HepG2 (cell line): ENCODE results near the gene HSCB. TPM values are rescaled to one million over a fixed set of nuclear protein-coding genes. Genes with fewer than 3 reads are reported as not detected.

Experiments
- ARHGAP35 ChIP-seq: sonication (generic); formaldehyde crosslinking; IDR thresholded peaks from 2 replicates; pipeline ENCODE4 v1.9.0; 2022; ENCODE audit warnings: mild to moderate bottlenecking, inconsistent platforms, moderate library complexity, missing genetic modification reagents, borderline replicate concordance
- CHD4 ChIP-seq: fragments of 200-600 bp; sonication (generic); IDR thresholded peaks from 2 replicates; pipeline ENCODE4 v1.7.0; 2017; ENCODE audit warnings: mild to moderate bottlenecking, low read length, borderline replicate concordance
- DDIT3 ChIP-seq: sonication (generic); formaldehyde crosslinking; IDR thresholded peaks from 2 replicates; pipeline ENCODE4 v1.4.0; 2020; ENCODE audit warnings: mild to moderate bottlenecking, missing genetic modification reagents
- DZIP1 ChIP-seq: sonication (generic); formaldehyde crosslinking; IDR thresholded peaks from 2 replicates; pipeline ENCODE4 v1.5.0; 2020; ENCODE audit warnings: mild to moderate bottlenecking, missing genetic modification reagents
- HIVEP1 ChIP-seq: sonication (generic); formaldehyde crosslinking; IDR thresholded peaks from 2 replicates; pipeline ENCODE4 v1.4.0; 2020; ENCODE audit warnings: mild to moderate bottlenecking, missing genetic modification reagents
- HNRNPK ChIP-seq: fragments of 200-400 bp; formaldehyde crosslinking; IDR thresholded peaks from 2 replicates; pipeline ENCODE4 v1.6.1; 2018; ENCODE audit warnings: low read length, low read depth, moderate library complexity, mild to moderate bottlenecking; ENCODE audit not compliant: poor library complexity, severe bottlenecking
- KDM1A ChIP-seq: IDR thresholded peaks from 2 replicates; pipeline ENCODE4 v1.6.1; 2016; ENCODE audit warnings: missing compliant biosample characterization
- MED1 ChIP-seq: sonication (generic); formaldehyde crosslinking; IDR thresholded peaks from 2 replicates; pipeline ENCODE4 v1.4.0; 2020; ENCODE audit warnings: missing genetic modification reagents
- NCOA2 ChIP-seq: sonication (generic); formaldehyde crosslinking; IDR thresholded peaks from 2 replicates; pipeline ENCODE4 v1.8.0; 2022; ENCODE audit warnings: inconsistent platforms
- NCOR1 ChIP-seq: fragments of 200-600 bp; sonication (generic); IDR thresholded peaks from 2 replicates; pipeline ENCODE4 v1.7.0; 2017; ENCODE audit warnings: antibody characterized with exemption, low read length, borderline replicate concordance
- RAD51 ChIP-seq: fragments of 450-650 bp; IDR thresholded peaks from 2 replicates; pipeline ENCODE4 v1.6.1; 2016; ENCODE audit warnings: borderline replicate concordance
- REPIN1 ChIP-seq: sonication (generic); formaldehyde crosslinking; IDR thresholded peaks from 2 replicates; pipeline ENCODE4 v1.8.0; 2022; ENCODE audit warnings: missing genetic modification reagents, low read depth, mild to moderate bottlenecking, borderline replicate concordance
- RFXANK ChIP-seq: IDR thresholded peaks from 2 replicates; pipeline ENCODE4 v1.6.1; 2016
- ZBTB38 ChIP-seq: sonication (generic); formaldehyde crosslinking; IDR thresholded peaks from 2 replicates; pipeline ENCODE4 v1.5.1; 2020; ENCODE audit warnings: mild to moderate bottlenecking, missing genetic modification reagents
- ZIK1 ChIP-seq: sonication (generic); formaldehyde crosslinking; IDR thresholded peaks from 2 replicates; pipeline ENCODE4 v1.5.0; 2020; ENCODE audit warnings: mild to moderate bottlenecking, low read depth, missing genetic modification reagents, borderline replicate concordance
- ZMAT3 ChIP-seq: sonication (generic); formaldehyde crosslinking; conservative IDR thresholded peaks from 2 replicates; pipeline ENCODE4 v1.7.0; 2021; ENCODE audit warnings: missing genetic modification reagents
- ZNF350 ChIP-seq: sonication (generic); formaldehyde crosslinking; IDR thresholded peaks from 2 replicates; pipeline ENCODE4 v1.4.0; 2020; ENCODE audit warnings: mild to moderate bottlenecking, low read depth, missing genetic modification reagents, borderline replicate concordance
- ZNF460 ChIP-seq: sonication (generic); formaldehyde crosslinking; IDR thresholded peaks from 2 replicates; pipeline ENCODE4 v1.5.1; 2020; ENCODE audit warnings: missing genetic modification reagents, mild to moderate bottlenecking, borderline replicate concordance
- ZNF788 ChIP-seq: sonication (generic); formaldehyde crosslinking; IDR thresholded peaks from 2 replicates; pipeline ENCODE4 v1.5.0; 2020; ENCODE audit warnings: mild to moderate bottlenecking, missing genetic modification reagents, borderline replicate concordance
- polyA plus RNA-seq, 8 experiments: library from polyadenylated mRNA; depleted of rRNA in 3 of 8; stranded (reverse) in 7 of 8; unstranded in 1 of 8; fragments of >200 nt; fragmentation: Illumina TruSeq in 4 of 8; extraction: Trizol in 4 of 8; gene quantifications; 2 replicates each; pipeline versions ENCODE4 v1.2.1 to v1.2.3, GENCODE V29; 2011 to 2016; ENCODE audit warnings: low read depth in 4 of 8, missing spikeins in 1 of 8, mixed read lengths in 1 of 8; ENCODE audit not compliant: insufficient read depth in 1 of 8
- total RNA-seq, 5 experiments: library from RNA; depleted of rRNA; stranded (reverse); fragments of >200 nt; fragmentation: Illumina TruSeq; extraction: Trizol; gene quantifications; 2 replicates each; pipeline ENCODE4 v1.2.3, GENCODE V29; 2016; ENCODE audit warnings: low read depth in 1 of 5
- TF ChIP-seq, protein P1 (sequence below): sonication (generic); formaldehyde crosslinking; IDR thresholded peaks from 2 replicates; pipeline ENCODE4 v1.5.0; 2020; ENCODE audit warnings: mild to moderate bottlenecking, missing genetic modification reagents
- TF ChIP-seq, protein P2 (sequence below): sonication (generic); formaldehyde crosslinking; IDR thresholded peaks from 2 replicates; pipeline ENCODE4 v1.4.0; 2020; ENCODE audit warnings: missing genetic modification reagents

The HSCB gene
- total and polyA plus RNA-seq, 2 of the 13 experiments (the other 11 are each of a cell fraction or from before 2014, with no cell fraction given), result 15.4 to 20.9 TPM

DNA sequence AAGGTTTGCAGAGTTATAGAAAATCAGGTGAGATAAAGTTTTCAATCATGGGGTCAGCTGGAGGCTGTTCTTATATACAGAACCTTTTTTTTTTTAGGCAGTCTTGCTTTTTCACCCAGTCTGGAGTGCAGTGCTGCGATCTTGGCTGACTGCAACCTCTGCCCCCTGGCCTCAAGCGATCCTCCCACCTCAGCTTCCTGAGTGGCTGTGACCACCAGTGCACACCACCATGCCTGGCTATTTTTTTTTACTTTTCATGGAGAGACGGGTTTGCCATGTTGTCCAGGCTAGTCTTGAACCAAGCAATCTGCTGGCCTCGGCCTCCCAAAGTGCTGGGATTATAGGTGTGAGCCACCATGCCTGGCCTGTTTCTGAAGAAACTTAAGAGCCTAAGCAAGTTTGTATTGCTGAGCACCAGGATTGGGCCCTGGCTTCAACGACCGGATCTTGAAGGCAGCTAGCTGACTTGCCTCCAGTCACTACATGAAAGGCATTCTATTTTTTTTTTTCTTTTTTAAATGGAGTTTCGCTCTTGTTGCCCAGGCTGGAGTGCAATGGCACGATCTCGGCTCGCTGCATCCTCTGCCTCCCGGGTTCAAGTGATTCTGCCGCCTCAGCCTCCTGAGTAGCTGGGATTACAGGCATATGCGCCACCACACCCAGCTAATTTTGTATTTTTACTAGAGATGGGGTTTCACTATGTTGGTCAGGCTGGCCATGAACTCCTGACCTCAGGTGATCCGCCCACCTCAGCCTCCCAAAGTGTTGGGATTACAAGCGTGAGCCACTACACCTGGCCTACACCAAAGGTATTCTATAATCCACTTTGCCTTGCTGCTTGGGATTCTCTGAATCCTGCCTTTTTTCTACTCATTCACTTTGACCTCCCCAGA lies 50.9 kb downstream of the HSCB start (continued):
- TF ChIP-seq HNRNPK (no peak), CHD4 (0 out of 2 replicates have a peak, but pooled peaks have one; percentile 59), RFXANK (CRISPR knock-in tag) (0 out of 2 replicates have a peak, but pooled peaks have one; percentile 49), KDM1A (no peak), RAD51 (no peak), NCOA2 (CRISPR knock-in tag) (peak; percentile 42), HIVEP1 (CRISPR knock-in tag) (0 out of 2 replicates have a peak, but pooled peaks have one; percentile 40), REPIN1 (CRISPR knock-in tag) (peak; percentile 8; the same call in 1 of the 2 replicates), ZNF788 (CRISPR knock-in tag) (0 out of 2 replicates have a peak, but pooled peaks have one; percentile 14), ZIK1 (CRISPR knock-in tag) (no peak), ZNF460 (CRISPR knock-in tag) (no peak; the same call in 1 of the 2 replicates), DZIP1 (CRISPR knock-in tag) (peak; percentile 65; the same call in 1 of the 2 replicates), DDIT3 (CRISPR knock-in tag) (no peak), ZNF350 (CRISPR knock-in tag) (0 out of 2 replicates have a peak, but pooled peaks have one; percentile 34), ARHGAP35 (CRISPR knock-in tag) (no peak), NCOR1 (no peak), MED1 (CRISPR knock-in tag) (peak; percentile 55; the same call in 1 of the 2 replicates), ZMAT3 (CRISPR knock-in tag) (no peak), ZBTB38 (CRISPR knock-in tag) (0 out of 2 replicates have a peak, but pooled peaks have one; percentile 58)
- TF ChIP-seq, protein P1, sequence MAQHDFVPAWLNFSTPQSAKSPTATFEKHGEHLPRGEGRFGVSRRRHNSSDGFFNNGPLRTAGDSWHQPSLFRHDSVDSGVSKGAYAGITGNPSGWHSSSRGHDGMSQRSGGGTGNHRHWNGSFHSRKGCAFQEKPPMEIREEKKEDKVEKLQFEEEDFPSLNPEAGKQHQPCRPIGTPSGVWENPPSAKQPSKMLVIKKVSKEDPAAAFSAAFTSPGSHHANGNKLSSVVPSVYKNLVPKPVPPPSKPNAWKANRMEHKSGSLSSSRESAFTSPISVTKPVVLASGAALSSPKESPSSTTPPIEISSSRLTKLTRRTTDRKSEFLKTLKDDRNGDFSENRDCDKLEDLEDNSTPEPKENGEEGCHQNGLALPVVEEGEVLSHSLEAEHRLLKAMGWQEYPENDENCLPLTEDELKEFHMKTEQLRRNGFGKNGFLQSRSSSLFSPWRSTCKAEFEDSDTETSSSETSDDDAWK (CRISPR knock-in tag), result no peak
- TF ChIP-seq, protein P2, sequence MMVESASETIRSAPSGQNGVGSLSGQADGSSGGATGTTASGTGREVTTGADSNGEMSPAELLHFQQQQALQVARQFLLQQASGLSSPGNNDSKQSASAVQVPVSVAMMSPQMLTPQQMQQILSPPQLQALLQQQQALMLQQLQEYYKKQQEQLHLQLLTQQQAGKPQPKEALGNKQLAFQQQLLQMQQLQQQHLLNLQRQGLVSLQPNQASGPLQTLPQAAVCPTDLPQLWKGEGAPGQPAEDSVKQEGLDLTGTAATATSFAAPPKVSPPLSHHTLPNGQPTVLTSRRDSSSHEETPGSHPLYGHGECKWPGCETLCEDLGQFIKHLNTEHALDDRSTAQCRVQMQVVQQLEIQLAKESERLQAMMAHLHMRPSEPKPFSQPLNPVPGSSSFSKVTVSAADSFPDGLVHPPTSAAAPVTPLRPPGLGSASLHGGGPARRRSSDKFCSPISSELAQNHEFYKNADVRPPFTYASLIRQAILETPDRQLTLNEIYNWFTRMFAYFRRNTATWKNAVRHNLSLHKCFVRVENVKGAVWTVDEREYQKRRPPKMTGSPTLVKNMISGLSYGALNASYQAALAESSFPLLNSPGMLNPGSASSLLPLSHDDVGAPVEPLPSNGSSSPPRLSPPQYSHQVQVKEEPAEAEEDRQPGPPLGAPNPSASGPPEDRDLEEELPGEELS (CRISPR knock-in tag), result peak; percentile 10; the same call in 1 of the 2 replicates
